GM19463 (cell line): Measurements from ENCODE around the gene DTX3.
"Not testable (repeated sequence)": the region's sequence is repeated elsewhere in the genome, so short reads cannot be mapped to it uniquely, and the experiment has no call there.

ENCODE experiments used
- ATAC-seq: cut with Tn5 transposase; IDR thresholded peaks from one replicate; pipeline ENCODE4 v1.9.1; 2021; ENCODE audit warnings: mild to moderate bottlenecking, moderate library complexity; ENCODE audit not compliant: unreplicated experiment

Gene DTX3

GRCh38 chr12:57582440-57582839 is 22.2 kb upstream of the DTX3 start:
- ATAC-seq: no peak

- ATAC-seq: peak; percentile 98
Observed at GRCh38 chr12:57583008-57583831, 21.4 kb upstream of the DTX3 start.

- ATAC-seq: no peak
Observed at GRCh38 chr12:57584050-57584449, 20.6 kb upstream of the DTX3 start.

- ATAC-seq: no peak
Observed at GRCh38 chr12:57584690-57585089, 19.9 kb upstream of the DTX3 start.

GRCh38 chr12:57585156-57585555 is 19.5 kb upstream of the DTX3 start:
- no peak for ATAC-seq

- no peak for ATAC-seq
Observed at GRCh38 chr12:57586128-57586527, 18.5 kb upstream of the DTX3 start.

- ATAC-seq: no peak
Observed at GRCh38 chr12:57586832-57587429, 17.7 kb upstream of the DTX3 start.

- ATAC-seq: not testable (repeated sequence)
Observed at GRCh38 chr12:57588951-57589610, 15.5 kb upstream of the DTX3 start.

- ATAC-seq: peak; percentile 1
Observed at GRCh38 chr12:57590479-57590863, 14.2 kb upstream of the DTX3 start.

- peak; percentile 97 for ATAC-seq
Observed at GRCh38 chr12:57590864-57591781, 13.5 kb upstream of the DTX3 start, which contains the start of gene PIP4K2C. TSS of gene PIP4K2C (plus strand) at chr12:57591192. CDS start at chr12:57591290, 98 bp downstream.

GRCh38 chr12:57591782-57592325 is 12.8 kb upstream of the DTX3 start:
- ATAC-seq: no peak

- no peak for ATAC-seq
Observed at GRCh38 chr12:57592551-57593165, 12.0 kb upstream of the DTX3 start.

GRCh38 chr12:57593187-57593586 is 11.4 kb upstream of the DTX3 start:
- no peak for ATAC-seq

GRCh38 chr12:57600395-57600794 is 4.2 kb upstream of the DTX3 start:
- no peak for ATAC-seq

GRCh38 chr12:57602544-57602943 is 2.1 kb upstream of the DTX3 start:
- ATAC-seq: no peak

GRCh38 chr12:57603324-57603723 is 1.3 kb upstream of the DTX3 start:
- no peak for ATAC-seq

GRCh38 chr12:57603815-57604453 is 690 bp upstream of the DTX3 start:
- ATAC-seq: no peak

- ATAC-seq: peak; percentile 32
Observed at GRCh38 chr12:57604992-57605810, 577 bp downstream of the DTX3 start.

GRCh38 chr12:57605811-57606311 is 1.2 kb downstream of the DTX3 start:
- ATAC-seq: no peak
